Panc1 (cell line): ENCODE data around the gene U2AF1. TPM values are rescaled to one million over a fixed set of nuclear protein-coding genes. Genes with fewer than 3 reads are reported as not detected.
"Not testable (repeated sequence)": the region's sequence is repeated elsewhere in the genome, so short reads cannot be mapped to it uniquely, and the experiment has no call there.

Source experiments
- ATAC-seq: fragments of 200-7000 bp; cut with Tn5 transposase; 2 replicates; pipeline ENCODE4 v1.9.1; 2020; ENCODE audit warnings: mild to moderate bottlenecking, moderate library complexity
- BruUV-seq: library from RNA; stranded (reverse); fragments of 400-500 nt; replicated peaks from 2 replicates; lab custom pipeline; 2021; lab: Mats Ljungman, UMichigan
- CTCF ChIA-PET: fragments of 300-600 bp; sonication (Branson Sonifier 250); formaldehyde crosslinking; loops from one replicate; lab custom pipeline; 2022; ENCODE audit warnings: antibody characterized with exemption; lab: Charles Lee
- POLR2A ChIA-PET: fragments of 300-600 bp; sonication (Branson Sonifier 250); formaldehyde crosslinking; loops from one replicate; lab custom pipeline; 2022; ENCODE audit warnings: antibody characterized with exemption; lab: Charles Lee
- DNase-seq: peaks from one replicate; pipeline ENCODE4 v3.0.0-alpha.2; 2010; ENCODE audit warnings: low read depth, low spot score
- H3K27ac ChIP-seq: 2 replicates; pipeline ENCODE4 v1.5.1; 2011; ENCODE audit warnings: mild to moderate bottlenecking, low read length, inconsistent platforms
- H3K27me3 ChIP-seq: fragments of 200-500 bp; sonication (Bioruptor generic); 2 replicates; pipeline ENCODE4 v1.6.0; 2014; ENCODE audit warnings: low read length, inconsistent platforms; ENCODE audit not compliant: control insufficient read depth, insufficient read depth
- H3K36me3 ChIP-seq: fragments of 200-500 bp; sonication (Bioruptor generic); 2 replicates; pipeline ENCODE4 v1.5.1; 2014; ENCODE audit warnings: inconsistent platforms, mild to moderate bottlenecking, low read length, moderate library complexity; ENCODE audit not compliant: control insufficient read depth, insufficient read depth
- H3K4me1 ChIP-seq: 2 replicates; pipeline ENCODE4 v1.5.1; 2011; ENCODE audit warnings: inconsistent platforms, mild to moderate bottlenecking, low read length, moderate library complexity; ENCODE audit not compliant: control insufficient read depth, insufficient read depth
- H3K4me3 ChIP-seq, 2 experiments: 2 replicates each; pipeline ENCODE4 v1.5.1; 2011 to 2012; ENCODE audit warnings: low read depth in 2 of 2, low read length in 2 of 2, mild to moderate bottlenecking in 2 of 2, inconsistent platforms in 1 of 2, moderate library complexity in 1 of 2
- H3K9me3 ChIP-seq: fragments of 200-500 bp; sonication (Bioruptor generic); 2 replicates; pipeline ENCODE4 v1.5.1; 2014; ENCODE audit warnings: low read depth, mild to moderate bottlenecking, inconsistent platforms, low read length, moderate library complexity; ENCODE audit not compliant: control insufficient read depth, insufficient read depth
- in situ Hi-C: cut with HindIII; loops from 2 replicates; pipeline ENCODE4 v1.10.0; 2016; ENCODE audit warnings: low sequenced_read_pairs, low pct_unique_long_range_greater_than_20kb
- intact Hi-C: fragments of 100-400 bp; cut with micrococcal nuclease; formaldehyde crosslinking; loops from one replicate; pipeline ENCODE4 v1.10.0; 2022; ENCODE audit not compliant: unreplicated experiment
- total RNA-seq: library from RNA; stranded (reverse); gene quantifications from one replicate; pipeline ENCODE4 v1.2.1, GENCODE V29; 2021; ENCODE audit not compliant: unreplicated experiment

U2AF1 gene
- total RNA-seq, 1 experiment from 2014 or later, result 22.8 TPM

GRCh38 chr21:43102281-43102680, 5.1 kb downstream of the U2AF1 start:
- in situ Hi-C loops, H3K4me3 ChIP-seq, ATAC-seq, CTCF ChIA-PET, H3K27me3 ChIP-seq, DNase-seq, H3K4me1 ChIP-seq, BruUV-seq, H3K27ac ChIP-seq, intact Hi-C loops, H3K9me3 ChIP-seq, POLR2A ChIA-PET, H3K36me3 ChIP-seq: not testable (repeated sequence)

- POLR2A ChIA-PET, H3K27ac ChIP-seq, H3K36me3 ChIP-seq, in situ Hi-C loops, DNase-seq, H3K4me1 ChIP-seq, intact Hi-C loops, CTCF ChIA-PET, ATAC-seq, BruUV-seq, H3K27me3 ChIP-seq, H3K9me3 ChIP-seq, H3K4me3 ChIP-seq: not testable (repeated sequence)
Measured at GRCh38 chr21:43101676-43102075, 5.7 kb downstream of the U2AF1 start.

DNA sequence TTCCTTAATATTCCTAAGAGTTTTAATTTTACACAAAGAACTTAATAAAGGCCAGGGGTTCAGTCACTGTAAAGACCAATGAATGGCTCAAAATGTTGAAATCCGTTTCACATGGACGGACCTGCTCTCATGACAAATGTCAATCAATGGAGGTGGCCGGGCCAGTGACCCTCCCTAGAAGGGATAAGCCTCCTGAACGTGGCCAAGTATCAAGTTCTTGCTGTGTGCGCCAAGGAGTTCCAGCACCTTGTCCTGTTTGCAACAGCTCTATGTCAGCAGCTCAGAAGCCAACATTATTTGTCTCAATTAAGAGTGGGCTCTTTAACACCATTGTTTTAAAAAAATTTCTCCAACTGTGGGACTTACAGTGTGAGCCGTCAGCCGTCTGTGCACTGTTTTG, 6.4 kb downstream of the U2AF1 start:
- H3K36me3 ChIP-seq, H3K4me1 ChIP-seq, H3K9me3 ChIP-seq, ATAC-seq, BruUV-seq, H3K27ac ChIP-seq, CTCF ChIA-PET, H3K27me3 ChIP-seq, POLR2A ChIA-PET, H3K4me3 ChIP-seq, in situ Hi-C loops, intact Hi-C loops, DNase-seq: not testable (repeated sequence)

DNA sequence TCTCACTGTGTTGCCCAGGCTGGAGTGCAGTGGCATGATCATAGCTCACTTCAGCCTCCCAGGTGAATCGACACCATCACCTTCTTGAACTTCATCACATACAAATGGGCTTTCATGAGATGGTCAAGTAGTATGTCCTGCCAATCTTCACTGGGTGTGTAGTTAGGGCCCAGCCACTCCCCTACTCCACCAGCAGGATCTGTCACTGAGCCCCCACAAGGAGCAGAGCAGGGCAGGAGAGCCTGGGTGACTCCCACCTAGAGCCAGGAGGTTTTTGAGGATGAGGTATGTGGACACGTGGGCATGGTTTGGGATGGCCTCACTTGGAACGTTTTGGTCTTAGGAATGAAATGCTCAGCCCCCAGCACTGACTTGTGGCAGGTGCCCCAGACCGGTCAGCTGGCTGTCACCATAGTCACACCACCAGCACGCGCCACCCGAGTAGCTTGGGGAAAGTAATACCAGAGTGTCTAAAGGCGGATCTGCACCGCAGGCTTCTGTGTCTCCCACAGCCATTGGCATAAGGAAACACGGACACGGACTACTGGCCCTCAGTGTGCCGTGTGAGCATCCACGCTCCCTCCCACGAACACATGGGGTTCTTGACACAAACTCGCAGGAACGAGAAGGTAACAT, 15.3 kb downstream of the U2AF1 start:
- H3K27me3 ChIP-seq, BruUV-seq, DNase-seq, CTCF ChIA-PET, H3K4me1 ChIP-seq, H3K4me3 ChIP-seq, POLR2A ChIA-PET, H3K36me3 ChIP-seq, H3K9me3 ChIP-seq, in situ Hi-C loops, H3K27ac ChIP-seq, intact Hi-C loops: not testable (repeated sequence)
- ATAC-seq, result peak; percentile 75; the same call in 1 of the 2 replicates

GRCh38 chr21:43090947-43091346, 16.4 kb downstream of the U2AF1 start:
- CTCF ChIA-PET, H3K27me3 ChIP-seq, intact Hi-C loops, POLR2A ChIA-PET, BruUV-seq, in situ Hi-C loops, ATAC-seq, H3K27ac ChIP-seq, DNase-seq, H3K4me3 ChIP-seq, H3K36me3 ChIP-seq, H3K4me1 ChIP-seq, H3K9me3 ChIP-seq: not testable (repeated sequence)

- H3K36me3 ChIP-seq, CTCF ChIA-PET, POLR2A ChIA-PET: not testable (repeated sequence)
Measured at GRCh38 chr21:43089463-43089862, 17.9 kb downstream of the U2AF1 start.

GRCh38 chr21:43082587-43083300, 24.6 kb downstream of the U2AF1 start:
- intact Hi-C loops, H3K27me3 ChIP-seq, CTCF ChIA-PET, H3K9me3 ChIP-seq, H3K36me3 ChIP-seq, POLR2A ChIA-PET, H3K4me1 ChIP-seq, in situ Hi-C loops, H3K4me3 ChIP-seq, ATAC-seq, DNase-seq, BruUV-seq, H3K27ac ChIP-seq: not testable (repeated sequence)

More at GRCh38 chr21:43089463-43089862, 17.9 kb downstream of the U2AF1 start:
- H3K4me1 ChIP-seq, H3K27ac ChIP-seq, H3K27me3 ChIP-seq, DNase-seq, ATAC-seq, intact Hi-C loops, H3K4me3 ChIP-seq, H3K9me3 ChIP-seq, in situ Hi-C loops: not testable (repeated sequence)
- BruUV-seq, result TSS peak; percentile 74
